Hematopoietic multipotent progenitor cell treated with erythropoietin and hydrocortisone succinate and interleukin-3 and kit ligand, for 4 days (in vitro differentiated cells): ENCODE data around the gene SCG2.

Source experiments
- DNase-seq: peaks from one replicate; pipeline ENCODE4 v3.0.0-alpha.2; 2015

The SCG2 gene

DNA sequence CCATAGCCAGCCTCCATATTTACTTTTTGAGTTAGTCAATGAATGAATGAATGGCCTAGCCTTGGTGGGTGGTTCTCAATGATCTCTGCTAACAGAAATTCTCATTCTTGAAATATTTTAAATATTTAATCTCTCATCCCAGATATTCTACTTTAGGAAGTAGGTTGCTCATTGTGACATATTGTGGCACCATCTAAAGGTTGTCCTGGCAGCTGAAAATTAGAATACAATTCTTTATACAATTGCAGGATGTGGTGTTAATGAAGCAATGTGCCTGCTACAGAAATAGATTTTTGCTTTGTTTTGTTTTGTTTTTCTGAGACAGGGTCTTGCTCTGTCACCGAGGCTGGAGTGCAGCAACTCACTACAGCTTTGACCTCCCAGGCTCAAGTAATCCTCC lies 35.8 kb downstream of the SCG2 start:
- DNase-seq = no peak

DNA sequence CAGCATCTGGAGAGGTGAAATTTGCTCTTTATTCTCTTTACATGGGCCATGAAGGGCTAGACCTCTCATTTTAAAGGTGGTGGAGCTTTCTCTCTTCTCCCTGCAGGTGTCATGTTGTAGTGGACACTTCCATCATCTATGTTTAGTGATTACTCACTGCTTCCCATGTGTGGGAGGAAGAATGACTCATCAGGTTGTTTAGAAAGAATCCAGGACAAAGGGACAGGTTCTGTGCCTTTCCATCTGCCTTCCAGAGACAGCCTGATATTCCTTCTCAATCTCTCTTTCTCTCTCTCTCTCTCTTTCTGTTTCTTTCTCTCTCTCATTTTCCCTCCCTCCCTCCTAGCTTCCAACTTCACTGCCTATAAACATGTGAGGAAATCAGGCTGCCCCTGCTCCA lies 38.7 kb downstream of the SCG2 start:
- DNase-seq = no peak

DNA sequence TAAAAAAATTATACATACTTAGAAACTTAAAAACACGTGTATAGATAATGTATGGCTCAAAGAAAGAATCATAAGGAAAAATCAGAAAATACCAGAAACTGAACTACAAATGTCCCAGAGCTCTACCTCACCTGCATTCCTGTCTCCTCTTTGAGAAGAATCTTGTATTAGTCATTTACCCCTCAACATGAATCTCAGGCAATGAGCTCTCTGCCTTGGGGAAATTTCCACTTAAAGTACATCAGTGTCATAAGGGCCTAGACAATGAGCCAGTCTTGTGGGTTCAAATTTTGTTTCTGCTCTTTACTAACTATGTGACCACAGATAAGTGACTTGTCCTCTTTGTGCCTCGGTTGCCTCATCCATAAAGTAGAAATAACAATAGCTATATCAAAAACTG lies 40.1 kb downstream of the SCG2 start:
- DNase-seq = no peak

DNA sequence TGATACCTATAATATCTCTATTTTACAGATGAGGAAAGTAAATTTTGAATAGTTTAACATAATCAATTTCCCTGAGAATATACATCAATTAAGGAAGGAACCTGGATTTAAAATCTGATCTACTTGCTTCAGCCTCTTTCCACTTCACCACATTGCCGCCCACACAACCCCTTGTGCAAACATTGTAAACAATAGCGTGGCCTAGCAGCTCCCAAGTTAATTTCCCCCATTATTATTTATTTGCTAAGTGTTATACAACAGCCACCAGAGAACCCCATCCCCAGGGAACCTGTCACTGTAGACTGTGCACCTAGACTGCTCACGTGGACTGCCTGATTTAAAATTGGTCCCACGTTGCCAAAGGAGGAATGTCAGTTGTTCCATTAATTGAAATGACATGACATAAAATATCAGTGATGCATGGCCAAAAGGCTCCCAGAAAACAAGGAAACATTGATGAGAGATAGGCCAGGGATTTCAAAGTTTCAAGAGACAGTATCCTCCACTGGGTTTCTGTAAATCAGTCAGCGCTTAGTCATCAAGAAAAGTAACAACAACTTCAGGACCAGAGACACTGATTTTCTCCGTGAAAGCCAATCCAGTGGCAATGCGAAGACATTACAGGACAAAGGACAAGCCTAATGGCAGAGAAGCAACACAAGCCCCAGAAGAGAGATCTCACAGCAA lies 41.3 kb downstream of the SCG2 start:
- no peak for DNase-seq

DNA sequence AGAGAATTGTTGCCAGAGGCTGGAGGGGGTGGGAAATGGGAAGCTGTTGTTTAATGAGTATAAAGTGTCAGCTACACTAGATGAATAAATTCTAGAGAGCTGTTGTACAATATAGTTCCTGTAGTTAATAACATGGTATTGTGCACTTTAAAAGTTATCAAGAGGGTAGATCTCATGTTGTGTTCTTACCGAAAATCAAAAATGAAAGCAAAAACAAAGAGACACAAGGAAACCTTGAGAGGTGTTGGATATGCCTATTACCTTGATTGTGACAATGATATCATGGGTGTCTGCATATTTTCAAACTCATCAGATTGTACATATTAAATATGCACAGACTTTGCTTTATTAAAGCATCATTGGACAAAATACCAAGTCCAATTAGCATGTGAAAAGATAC lies 43.2 kb downstream of the SCG2 start:
- no peak for DNase-seq

DNA sequence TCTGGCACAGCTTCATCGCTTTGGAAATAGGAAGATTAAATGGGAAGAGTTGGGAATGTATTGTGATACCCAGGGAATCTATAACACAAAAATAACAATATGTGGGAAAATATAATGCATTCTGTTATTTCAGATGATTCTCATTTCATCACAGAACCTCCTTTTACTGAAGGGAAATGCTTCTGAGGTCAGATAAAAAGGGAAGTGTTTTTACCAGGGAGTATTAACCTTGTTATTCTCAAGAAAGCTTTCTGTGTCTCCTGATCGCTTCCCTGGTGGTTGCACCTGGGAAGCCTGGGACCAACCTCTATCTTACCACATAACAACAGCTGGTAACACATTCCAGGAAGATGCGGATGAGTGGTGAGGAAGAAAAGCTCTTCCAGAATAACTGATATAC lies 47.2 kb downstream of the SCG2 start:
- DNase-seq = no peak

DNA sequence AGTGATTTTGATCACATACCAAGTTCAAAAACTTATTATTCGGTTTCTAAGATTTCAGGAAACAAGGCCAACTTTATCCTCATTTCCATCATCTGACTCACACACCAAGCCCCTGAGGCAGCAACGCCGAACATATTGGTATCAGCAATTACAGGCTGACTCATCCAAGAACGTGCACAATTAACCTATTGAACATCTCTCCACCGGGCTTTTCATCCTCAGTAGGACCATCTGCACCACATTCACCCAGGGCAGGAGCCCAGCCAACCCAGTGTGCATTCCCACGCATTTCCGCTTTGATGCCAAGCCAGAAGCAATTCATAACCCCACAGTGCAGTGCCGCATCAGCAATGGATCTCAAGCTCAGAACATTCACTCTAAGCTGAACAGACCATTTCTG lies 52.9 kb downstream of the SCG2 start:
- DNase-seq = no peak

DNA sequence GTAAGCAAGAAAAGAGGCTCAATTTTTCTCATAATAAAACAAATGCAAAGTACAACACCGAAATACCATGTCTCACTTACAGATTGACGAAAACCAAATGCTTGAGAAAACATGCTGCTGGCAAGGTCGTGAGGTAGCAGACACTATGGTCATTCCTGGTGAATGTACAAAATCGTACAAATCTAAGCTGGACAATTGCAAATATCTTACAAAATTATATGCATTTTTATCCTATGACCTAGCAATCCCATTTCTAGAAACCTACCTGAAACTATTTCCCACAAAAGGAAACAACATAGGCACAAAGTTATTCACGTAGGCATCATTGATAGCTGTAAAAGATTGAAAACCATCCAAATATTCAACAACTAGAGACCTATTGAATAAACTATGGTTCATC lies 54.0 kb downstream of the SCG2 start:
- DNase-seq = no peak
